SU-DHL-6 (cell line): ENCODE measurements around the gene AIMP1.

Experiments
- H2AFZ ChIP-seq: fragments of 200-600 bp; sonication (generic); 2 replicates; pipeline ENCODE4 v1.6.1; 2014; ENCODE audit warnings: low read depth, mild to moderate bottlenecking, moderate library complexity, mixed read lengths, antibody characterized with exemption, low read length; ENCODE audit not compliant: severe bottlenecking
- H3F3A ChIP-seq: fragments of 200-600 bp; shearing (Covaris generic); 2 replicates; pipeline ENCODE4 v1.6.0; 2016; ENCODE audit warnings: antibody characterized with exemption, mild to moderate bottlenecking; ENCODE audit not compliant: insufficient read depth
- H3K27ac ChIP-seq: fragments of 200-600 bp; sonication (generic); 2 replicates; pipeline ENCODE4 v1.5.1; 2016; ENCODE audit warnings: low read depth, mild to moderate bottlenecking, low read length, moderate library complexity, mixed read lengths
- H3K27me3 ChIP-seq: fragments of 200-600 bp; sonication (generic), shearing (Covaris generic); 2 replicates; pipeline ENCODE4 v1.6.0; 2014; ENCODE audit warnings: mild to moderate bottlenecking, low read length
- H3K36me3 ChIP-seq: fragments of 200-600 bp; sonication (generic); 2 replicates; pipeline ENCODE4 v1.6.1; 2014; ENCODE audit warnings: mild to moderate bottlenecking, low read length, mixed read lengths
- H3K4me2 ChIP-seq: fragments of 300-600, 200-600 bp; shearing (Covaris generic), sonication (generic); 2 replicates; pipeline ENCODE4 v1.6.0; 2014; ENCODE audit warnings: low read length, low read depth, mild to moderate bottlenecking; ENCODE audit not compliant: poor library complexity, severe bottlenecking
- H3K4me3 ChIP-seq: fragments of 200-600 bp; sonication (generic); 2 replicates; pipeline ENCODE4 v1.5.1; 2014; ENCODE audit warnings: antibody characterized with exemption, low read length, mild to moderate bottlenecking, mixed read lengths; ENCODE audit not compliant: insufficient read depth, poor library complexity, severe bottlenecking
- H3K79me2 ChIP-seq: fragments of 200-600 bp; sonication (generic); 2 replicates; pipeline ENCODE4 v1.6.1; 2014; ENCODE audit warnings: mild to moderate bottlenecking, low read length, moderate library complexity; ENCODE audit not compliant: insufficient read depth
- H3K9ac ChIP-seq: fragments of 200-600 bp; sonication (generic); 2 replicates; pipeline ENCODE4 v1.7.0; 2014; ENCODE audit warnings: mild to moderate bottlenecking, low read length
- H3K9me2 ChIP-seq: fragments of 200-600 bp; sonication (generic); replicated peaks from 2 replicates; pipeline ENCODE4 v1.6.1; 2014; ENCODE audit warnings: low read length; ENCODE audit not compliant: insufficient read depth
- H3K9me3 ChIP-seq: fragments of 200-600 bp; sonication (generic); 2 replicates; pipeline ENCODE4 v1.6.1; 2014; ENCODE audit warnings: low read length, mixed read lengths; ENCODE audit not compliant: insufficient read depth
- H4K20me1 ChIP-seq: fragments of 200-600 bp; sonication (generic); 2 replicates; pipeline ENCODE4 v1.6.1; 2014; ENCODE audit warnings: low read depth, mild to moderate bottlenecking, antibody characterized with exemption, low read length, moderate library complexity, mixed read lengths
- EZH2phosphoT487 ChIP-seq: fragments of 200-600 bp; sonication (generic), shearing (Covaris generic); conservative IDR thresholded peaks from 2 replicates; pipeline ENCODE4 v1.6.1; 2018; ENCODE audit warnings: mild to moderate bottlenecking, antibody characterized with exemption, low read length, moderate library complexity, mixed read lengths
- TF ChIP-seq, protein P1 (sequence below): fragments of 200-600 bp; sonication (generic); IDR thresholded peaks from one replicate; pipeline ENCODE4 v1.5.1; 2017; ENCODE audit warnings: antibody characterized with exemption, mild to moderate bottlenecking, low read length, moderate library complexity; ENCODE audit not compliant: insufficient read depth, poor library complexity, severe bottlenecking

Gene AIMP1

GRCh38 chr4:106358899-106359298 lies 42.5 kb downstream of the AIMP1 start:
- Histone ChIP-seq H2AFZ (no peak overlapping the region), H3F3A (no peaks in the 10 kb centered on the region), H3K27me3 (no peaks in the 10 kb centered on the region), H3K4me2 (no peak overlapping the region), H3K9me3 (no peaks in the 10 kb centered on the region), H4K20me1 (no peaks in the 10 kb centered on the region), H3K9ac (no peak overlapping the region), H3K4me3 (no peak overlapping the region), H3K9me2 (no peaks in the 10 kb centered on the region), H3K36me3 (no peaks in the 10 kb centered on the region), H3K27ac (no peak overlapping the region), H3K79me2 (no peaks in the 10 kb centered on the region)
- TF ChIP-seq, protein P1, sequence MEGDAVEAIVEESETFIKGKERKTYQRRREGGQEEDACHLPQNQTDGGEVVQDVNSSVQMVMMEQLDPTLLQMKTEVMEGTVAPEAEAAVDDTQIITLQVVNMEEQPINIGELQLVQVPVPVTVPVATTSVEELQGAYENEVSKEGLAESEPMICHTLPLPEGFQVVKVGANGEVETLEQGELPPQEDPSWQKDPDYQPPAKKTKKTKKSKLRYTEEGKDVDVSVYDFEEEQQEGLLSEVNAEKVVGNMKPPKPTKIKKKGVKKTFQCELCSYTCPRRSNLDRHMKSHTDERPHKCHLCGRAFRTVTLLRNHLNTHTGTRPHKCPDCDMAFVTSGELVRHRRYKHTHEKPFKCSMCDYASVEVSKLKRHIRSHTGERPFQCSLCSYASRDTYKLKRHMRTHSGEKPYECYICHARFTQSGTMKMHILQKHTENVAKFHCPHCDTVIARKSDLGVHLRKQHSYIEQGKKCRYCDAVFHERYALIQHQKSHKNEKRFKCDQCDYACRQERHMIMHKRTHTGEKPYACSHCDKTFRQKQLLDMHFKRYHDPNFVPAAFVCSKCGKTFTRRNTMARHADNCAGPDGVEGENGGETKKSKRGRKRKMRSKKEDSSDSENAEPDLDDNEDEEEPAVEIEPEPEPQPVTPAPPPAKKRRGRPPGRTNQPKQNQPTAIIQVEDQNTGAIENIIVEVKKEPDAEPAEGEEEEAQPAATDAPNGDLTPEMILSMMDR, result no peak
- TF ChIP-seq EZH2phosphoT487, result no peak

DNA sequence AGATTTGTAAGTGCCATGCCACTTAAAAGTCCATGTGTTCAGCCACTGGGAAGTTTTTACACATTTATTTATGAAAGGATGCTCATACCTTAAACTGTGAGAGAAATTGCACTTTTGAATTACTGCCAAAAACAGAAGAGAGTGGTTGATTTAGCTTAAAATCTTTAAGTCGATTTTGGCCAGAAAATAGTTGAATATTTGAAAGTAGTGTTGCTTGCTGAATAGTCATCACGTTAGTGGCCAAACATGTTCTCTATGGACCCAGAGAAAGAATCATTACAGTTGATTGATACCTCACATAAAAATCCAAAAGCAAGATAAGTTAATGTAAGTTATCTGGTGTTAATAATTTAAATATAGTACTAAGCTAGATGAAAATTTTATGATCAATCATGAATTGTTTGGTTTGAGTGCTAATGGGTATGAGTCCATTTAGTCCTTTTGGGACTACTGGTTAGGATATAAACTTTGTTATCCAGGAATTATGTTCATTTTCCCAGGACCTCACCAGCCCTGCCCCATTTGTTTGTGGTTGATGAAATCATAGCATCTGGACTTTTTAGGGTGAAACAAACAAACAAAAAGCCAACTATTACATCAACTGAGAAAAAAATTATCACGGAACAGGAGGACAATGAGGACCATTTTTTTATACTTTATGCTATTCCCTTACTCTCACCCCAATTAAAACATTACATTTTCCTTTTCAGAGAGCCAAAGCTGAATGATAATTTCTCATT lies 45.9 kb downstream of the AIMP1 start:
- H3K4me3 ChIP-seq, result no peak overlapping the region
- no peak overlapping the region for H3K9ac ChIP-seq
- H3K27me3 ChIP-seq, result no peaks in the 10 kb centered on the region
- no peak overlapping the region for H3K27ac ChIP-seq
- no peaks in the 10 kb centered on the region for H3K79me2 ChIP-seq
- no peaks in the 10 kb centered on the region for H4K20me1 ChIP-seq
- no peaks in the 10 kb centered on the region for H3F3A ChIP-seq
- H3K9me3 ChIP-seq, result no peaks in the 10 kb centered on the region
- H3K9me2 ChIP-seq, result no peaks in the 10 kb centered on the region
- no peak for TF ChIP-seq EZH2phosphoT487
- TF ChIP-seq, protein P1, result no peak
- H3K4me2 ChIP-seq, result no peak overlapping the region
- no peaks in the 10 kb centered on the region for H3K36me3 ChIP-seq
- H2AFZ ChIP-seq, result no peak overlapping the region

DNA sequence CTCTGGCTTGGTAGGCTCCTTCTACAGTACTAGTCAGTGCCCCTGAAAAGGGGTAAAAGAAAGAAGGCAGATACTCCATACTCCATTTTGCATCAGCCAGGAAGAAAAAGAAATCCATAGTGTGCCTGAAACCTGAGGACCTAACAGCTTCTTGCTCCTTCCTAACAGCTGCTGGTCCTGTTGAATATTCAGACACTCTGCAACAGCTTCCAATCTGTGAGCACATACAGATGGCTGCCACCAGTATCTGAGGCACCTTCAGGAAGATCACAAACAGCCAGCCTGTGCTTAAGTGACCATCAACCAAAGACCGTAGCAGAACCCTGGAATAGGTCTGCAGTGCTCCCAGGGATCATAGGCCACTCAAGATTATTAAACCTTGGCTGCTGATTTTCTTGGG lies 47.9 kb downstream of the AIMP1 start:
- Histone ChIP-seq H3K27ac (no peak overlapping the region), H3F3A (no peaks in the 10 kb centered on the region), H3K79me2 (no peaks in the 10 kb centered on the region), H2AFZ (no peak overlapping the region), H3K4me3 (no peak overlapping the region), H3K9me2 (no peaks in the 10 kb centered on the region), H4K20me1 (no peaks in the 10 kb centered on the region), H3K4me2 (no peak overlapping the region), H3K9ac (no peak overlapping the region), H3K36me3 (no peaks in the 10 kb centered on the region), H3K9me3 (no peaks in the 10 kb centered on the region), H3K27me3 (no peaks in the 10 kb centered on the region)
- TF ChIP-seq EZH2phosphoT487, result no peak
- TF ChIP-seq, protein P1, result no peak
